Endothelial cell of umbilical vein (primary cell): ENCODE measurements around the gene TRAPPC12. TPM values are rescaled to one million over a fixed set of nuclear protein-coding genes. Genes with fewer than 3 reads are reported as not detected.

Experiments
- BruUV-seq: library from RNA; stranded (reverse); fragments of 400-500 nt; replicated peaks from 2 replicates; lab custom pipeline; 2021; lab: Mats Ljungman, UMichigan
- CTCF ChIA-PET: fragments of 300-600, 350-600 bp; sonication (Branson Sonifier 250); formaldehyde crosslinking; loops from one replicate; lab custom pipeline; 2021; ENCODE audit warnings: antibody characterized with exemption, inconsistent platforms; lab: Charles Lee
- POLR2A ChIA-PET: fragments of 300-600, 350-600 bp; sonication (Branson Sonifier 250); formaldehyde crosslinking; loops from one replicate; lab custom pipeline; 2021; ENCODE audit warnings: antibody characterized with exemption, inconsistent platforms; lab: Charles Lee
- DNase-seq: peaks from one replicate; pipeline ENCODE4 v3.0.0-alpha.2; 2011; ENCODE audit warnings: low read depth, low spot score
- FAIRE-seq: peaks from 2 replicates; lab custom pipeline; 2011; peaks lifted over from hg19 to GRCh38; lab: Jason Lieb, UNC
- H2AFZ ChIP-seq: 2 replicates; pipeline ENCODE4 v1.6.0; 2012; ENCODE audit warnings: low read depth, low read length, control low read depth, inconsistent platforms
- H3K27ac ChIP-seq: 2 replicates; pipeline ENCODE4 v1.5.1; 2011; ENCODE audit warnings: low read depth, mild to moderate bottlenecking, control low read depth, low read length, moderate library complexity; ENCODE audit not compliant: insufficient read depth
- H3K27me3 ChIP-seq, 2 experiments: 2 replicates each; pipeline versions ENCODE4 v1.6.0 to v1.6.1; 2011; ENCODE audit warnings: low read length in 2 of 2, mixed read lengths in 1 of 2; ENCODE audit not compliant: control insufficient read depth in 2 of 2, insufficient read depth in 2 of 2
- H3K36me3 ChIP-seq, 2 experiments: 2 replicates in 1 of 2; 3 replicates in 1 of 2; pipeline ENCODE4 v1.5.1; 2011; ENCODE audit warnings: low read length in 2 of 2, mild to moderate bottlenecking in 1 of 2, moderate library complexity in 1 of 2; ENCODE audit not compliant: control insufficient read depth in 2 of 2, insufficient read depth in 2 of 2; ENCODE audit errors: extremely low read depth in 1 of 2
- H3K4me1 ChIP-seq: 3 replicates; pipeline ENCODE4 v1.5.1; 2011; ENCODE audit warnings: mild to moderate bottlenecking, low read length; ENCODE audit not compliant: control insufficient read depth, insufficient read depth; ENCODE audit errors: extremely low read depth
- H3K4me2 ChIP-seq: 2 replicates; pipeline ENCODE4 v1.6.1; 2011; ENCODE audit warnings: low read length, control low read depth, mixed read lengths; ENCODE audit not compliant: insufficient read depth
- H3K4me3 ChIP-seq, 3 experiments: fragments of 200-600 bp in 1 of 3; sonication (generic), shearing (Covaris generic) in 1 of 3; replicated peaks in 1 of 3; 2 replicates each; pipeline ENCODE4 v1.5.1; 2011 to 2016; ENCODE audit warnings: control low read depth in 3 of 3, low read length in 3 of 3, mild to moderate bottlenecking in 2 of 3, inconsistent platforms in 1 of 3, low read depth in 1 of 3, moderate library complexity in 1 of 3; ENCODE audit not compliant: insufficient read depth in 1 of 3
- H3K79me2 ChIP-seq: 2 replicates; pipeline ENCODE4 v1.6.0; 2012; ENCODE audit warnings: low read length, inconsistent platforms; ENCODE audit not compliant: control insufficient read depth, insufficient read depth
- H3K9ac ChIP-seq: replicated peaks from 2 replicates; pipeline ENCODE3; 2011; ENCODE audit warnings: low read length, control low read depth; ENCODE audit not compliant: insufficient read depth; ENCODE audit errors: extremely low read depth
- H3K9me1 ChIP-seq: replicated peaks from 3 replicates; pipeline ENCODE4 v1.6.0; 2011; ENCODE audit warnings: mild to moderate bottlenecking, low read length; ENCODE audit not compliant: control insufficient read depth, insufficient read depth; ENCODE audit errors: extremely low read depth
- H3K9me3 ChIP-seq: replicated peaks from 2 replicates; pipeline ENCODE4 v1.5.1; 2012; ENCODE audit warnings: low read length, inconsistent platforms; ENCODE audit not compliant: control insufficient read depth, insufficient read depth
- H4K20me1 ChIP-seq: replicated peaks from 2 replicates; pipeline ENCODE3; 2011; ENCODE audit warnings: mild to moderate bottlenecking, low read length; ENCODE audit not compliant: control insufficient read depth, insufficient read depth; ENCODE audit errors: extremely low read depth
- CTCF ChIP-seq, 2 donors: IDR thresholded peaks; 1 replicate in 1 of 2; 2 replicates in 1 of 2; pipeline ENCODE4 v1.5.1; 2011; ENCODE audit warnings: low read length in 2 of 2, mild to moderate bottlenecking in 2 of 2, moderate library complexity in 2 of 2, control low read depth in 1 of 2, inconsistent platforms in 1 of 2, low read depth in 1 of 2; ENCODE audit not compliant: insufficient read depth in 1 of 2; ENCODE audit errors: extremely low read depth in 1 of 2
- EZH2 ChIP-seq: IDR thresholded peaks from 2 replicates; pipeline ENCODE4 v1.6.1; 2012; ENCODE audit warnings: borderline replicate concordance, low read depth, mild to moderate bottlenecking, moderate library complexity, low read length, inconsistent platforms; ENCODE audit not compliant: severe bottlenecking
- FOS ChIP-seq: IDR thresholded peaks from 2 replicates; pipeline ENCODE4 v1.6.1; 2011; ENCODE audit warnings: mild to moderate bottlenecking, low read length, moderate library complexity, borderline replicate concordance; ENCODE audit not compliant: insufficient read depth
- GATA2 ChIP-seq: IDR thresholded peaks from 2 replicates; pipeline ENCODE4 v1.7.0; 2011; ENCODE audit warnings: low read depth, mild to moderate bottlenecking, moderate library complexity, mixed read lengths, low read length; ENCODE audit not compliant: insufficient read length, insufficient read depth
- JUN ChIP-seq: IDR thresholded peaks from 2 replicates; pipeline ENCODE4 v1.6.1; 2011; ENCODE audit warnings: borderline replicate concordance, low read depth; ENCODE audit not compliant: insufficient read length, insufficient read depth
- MAX ChIP-seq: IDR thresholded peaks from 2 replicates; pipeline ENCODE4 v1.6.1; 2011; ENCODE audit not compliant: insufficient read depth, insufficient read length
- MYC ChIP-seq: IDR thresholded peaks from one replicate; pipeline ENCODE4 v1.6.1; 2011; ENCODE audit warnings: mild to moderate bottlenecking, low read depth, low read length
- POLR2A ChIP-seq: IDR thresholded peaks from 2 replicates; pipeline ENCODE4 v1.6.1; 2012; ENCODE audit warnings: low read depth, mild to moderate bottlenecking, control low read depth, low read length
- POLR2AphosphoS5 ChIP-seq: IDR thresholded peaks from 2 replicates; pipeline ENCODE4 v1.6.1; 2012; ENCODE audit warnings: low read depth, mild to moderate bottlenecking, control low read depth, low read length, moderate library complexity; ENCODE audit not compliant: insufficient read depth
- dilution Hi-C: fragments of 300-500 bp; cut with MboI; formaldehyde crosslinking; loops from one replicate; pipeline ENCODE4 v1.15.0; 2019; ENCODE audit warnings: low sequenced_read_pairs; ENCODE audit not compliant: extremely low pct_ligation_motif_present
- intact Hi-C: fragments of 100-400 bp; cut with micrococcal nuclease; formaldehyde crosslinking; loops from one replicate; pipeline ENCODE4 v1.10.0; 2022
- polyA plus RNA-seq, 4 experiments: library from polyadenylated mRNA; depleted of rRNA in 3 of 4; stranded (reverse) in 3 of 4; unstranded in 1 of 4; fragments of >200 nt; gene quantifications; 2 replicates each; pipeline versions ENCODE4 v1.2.1 to v1.2.3, GENCODE V29; 2011 to 2012; ENCODE audit warnings: missing spikeins in 1 of 4
- total RNA-seq: library from RNA; stranded (reverse); gene quantifications from 2 replicates; pipeline ENCODE4 v1.2.3, GENCODE V29; 2021

The TRAPPC12 gene
- total and polyA plus RNA-seq, 2 donors (not counting 3 experiments of a cell fraction or from before 2014, with no cell fraction given), result 47.5 to 81.5 TPM

GRCh38 chr2:3456125-3456524 lies 76.6 kb downstream of the TRAPPC12 start:
- POLR2A ChIA-PET, result no interaction called here
- no peak overlapping the region for H3K4me3 ChIP-seq
- H3K36me3 ChIP-seq, result peaks cover 2 to 10% of the 10 kb centered on the region in 2 experiments
- FAIRE-seq (no peak), DNase-seq (no peak)
- no peak overlapping the region for H3K27ac ChIP-seq
- dilution Hi-C loops (no loop called here), intact Hi-C loops (no loop called here)
- no peaks in the 10 kb centered on the region for H3K9me3 ChIP-seq
- CTCF ChIA-PET, result interaction anchor here (1.6 kb wide), 1 partner anchor 32 kb away, joined by 3 read pairs; no protein-coding TSS in a partner anchor
- TF ChIP-seq JUN, result no peak
- no peak for TF ChIP-seq GATA2
- no peak for TF ChIP-seq MAX
- TF ChIP-seq EZH2, result no peak
- no peak for TF ChIP-seq CTCF (IDR thresholded peaks at IDR 0.05; ENCODE audit: extremely low read depth in 1 of 2, insufficient read depth in 1 of 2, low read depth in 1 of 2, low read length in 2 of 2)
- TF ChIP-seq MYC, result no peak
- TF ChIP-seq POLR2A, result no peak
- no peak for TF ChIP-seq POLR2AphosphoS5
- no peak for TF ChIP-seq FOS
- H3K79me2 ChIP-seq, result no peaks in the 10 kb centered on the region
- H3K4me1 ChIP-seq, result peaks cover 3% of the 10 kb centered on the region
- no peaks in the 10 kb centered on the region for H4K20me1 ChIP-seq
- H3K4me2 ChIP-seq, result no peak overlapping the region
- H3K27me3 ChIP-seq, result no peaks in the 10 kb centered on the region
- H3K9ac ChIP-seq, result no peak overlapping the region
- no peaks in the 10 kb centered on the region for H3K9me1 ChIP-seq
- no TSS peak for BruUV-seq
- H2AFZ ChIP-seq, result no peak overlapping the region
